Neural crest cell (in vitro differentiated cells): ENCODE results near the gene KRTAP3-2. TPM values are rescaled to one million over a fixed set of nuclear protein-coding genes. Genes with fewer than 3 reads are reported as not detected.

Experiments
- DNase-seq: peaks from one replicate; pipeline ENCODE4 v3.0.0; 2021; ENCODE audit warnings: low read depth, mixed read lengths, low spot score
- H3K27ac Mint-ChIP-seq: one replicate; pipeline ENCODE4 v1.8.0; 2021; ENCODE audit warnings: mild to moderate bottlenecking, mixed read lengths; ENCODE audit not compliant: unreplicated experiment
- H3K27me3 Mint-ChIP-seq: 2 replicates; pipeline ENCODE4 v1.8.0; 2021; ENCODE audit warnings: low read depth, mild to moderate bottlenecking, mixed read lengths
- H3K36me3 Mint-ChIP-seq: 2 replicates; pipeline ENCODE4 v1.8.0; 2021; ENCODE audit warnings: low read depth, mild to moderate bottlenecking, mixed read lengths
- H3K4me1 Mint-ChIP-seq: 2 replicates; pipeline ENCODE4 v1.8.0; 2021; ENCODE audit warnings: mixed read lengths
- H3K4me3 Mint-ChIP-seq: one replicate; pipeline ENCODE4 v1.8.0; 2021; ENCODE audit warnings: mild to moderate bottlenecking, mixed read lengths
- H3K9me3 Mint-ChIP-seq: 2 replicates; pipeline ENCODE4 v1.8.0; 2021; ENCODE audit warnings: mixed read lengths
- CTCF ChIP-seq: fragments of 200-600 bp; sonication (generic); conservative IDR thresholded peaks from 2 replicates; pipeline ENCODE4 v1.5.0; 2021; ENCODE audit warnings: antibody characterized with exemption, mild to moderate bottlenecking
- total RNA-seq: library from RNA; stranded (reverse); gene quantifications from 2 replicates; pipeline ENCODE4 v1.2.1, GENCODE V29; 2021

The KRTAP3-2 gene
- total RNA-seq, 1 donor from 2014 or later: not detected

- no peak for TF ChIP-seq CTCF
- Mint-ChIP-seq H3K27me3 (no peaks in the 10 kb centered on the region), H3K4me3 (no peak overlapping the region), H3K9me3 (no peaks in the 10 kb centered on the region), H3K4me1 (peaks cover 14% of the 10 kb centered on the region), H3K36me3 (no peaks in the 10 kb centered on the region), H3K27ac (no peak overlapping the region)
- DNase-seq: no peak
Measured at GRCh38 chr17:40953881-40954280, 45.8 kb downstream of the KRTAP3-2 start.

DNA sequence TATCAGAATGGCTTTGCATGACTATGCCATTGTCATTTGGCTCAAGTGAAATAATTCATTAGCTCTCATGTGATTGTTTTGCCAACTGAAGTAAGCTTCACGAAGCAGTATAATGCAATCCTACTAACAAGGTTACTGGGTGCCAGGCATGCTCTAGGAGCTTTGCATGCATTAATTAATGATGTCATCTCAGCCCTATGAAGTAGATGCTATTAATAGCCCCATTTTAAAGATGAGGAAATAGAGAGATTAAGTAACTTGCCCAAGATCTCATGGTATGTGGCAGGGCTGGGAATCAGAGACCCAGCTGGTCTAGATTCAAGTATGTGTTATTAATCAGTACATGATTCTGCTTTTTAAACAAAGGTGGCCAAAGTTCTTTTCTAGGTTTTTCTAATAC is 47.0 kb downstream of the KRTAP3-2 start:
- no peaks in the 10 kb centered on the region for H3K36me3 Mint-ChIP-seq
- no peak for TF ChIP-seq CTCF
- no peak for DNase-seq
- H3K9me3 Mint-ChIP-seq: no peaks in the 10 kb centered on the region
- H3K27ac Mint-ChIP-seq: no peak overlapping the region
- H3K27me3 Mint-ChIP-seq: no peaks in the 10 kb centered on the region
- H3K4me3 Mint-ChIP-seq: no peak overlapping the region
- H3K4me1 Mint-ChIP-seq: peaks cover 16% of the 10 kb centered on the region

GRCh38 chr17:40952154-40952553 is 47.6 kb downstream of the KRTAP3-2 start:
- Mint-ChIP-seq H3K27me3 (peaks cover 2% of the 10 kb centered on the region), H3K27ac (no peak overlapping the region), H3K4me3 (no peak overlapping the region), H3K9me3 (no peaks in the 10 kb centered on the region), H3K4me1 (peaks cover 16% of the 10 kb centered on the region), H3K36me3 (no peaks in the 10 kb centered on the region)
- DNase-seq: no peak
- no peak for TF ChIP-seq CTCF

DNA sequence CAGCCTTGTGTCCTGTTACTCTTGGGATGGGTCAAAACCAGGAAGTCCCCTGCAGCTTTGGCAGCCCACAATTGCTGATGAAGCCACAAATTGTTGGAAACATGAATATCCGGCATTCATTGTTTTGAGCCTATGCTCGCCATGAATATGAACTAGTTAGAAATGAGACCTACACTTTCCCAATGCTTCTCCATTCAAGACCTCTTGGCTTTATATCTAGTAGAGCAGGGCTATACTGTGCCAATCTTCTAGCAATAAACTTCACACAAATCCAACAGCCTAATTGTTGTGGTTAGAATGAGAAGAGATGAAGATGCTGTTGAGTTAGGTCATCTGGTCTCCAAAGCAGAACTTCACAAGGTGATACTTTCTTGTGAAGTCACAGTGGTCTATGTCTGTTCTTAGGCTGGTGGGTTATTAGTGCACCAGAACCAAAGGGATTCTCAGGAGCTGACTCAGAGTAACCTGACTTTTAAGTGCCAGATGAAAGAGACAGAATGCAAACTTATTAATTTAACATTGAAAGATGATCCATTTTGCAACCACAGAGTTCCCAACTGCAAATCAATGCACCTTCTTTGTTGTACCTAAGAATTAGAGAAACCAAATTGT is 48.6 kb downstream of the KRTAP3-2 start:
- DNase-seq: no peak
- no peak for TF ChIP-seq CTCF
- peaks cover 11% of the 10 kb centered on the region for H3K4me1 Mint-ChIP-seq
- no peak overlapping the region for H3K4me3 Mint-ChIP-seq
- H3K36me3 Mint-ChIP-seq: no peaks in the 10 kb centered on the region
- H3K27me3 Mint-ChIP-seq: peaks cover 2% of the 10 kb centered on the region
- H3K9me3 Mint-ChIP-seq: no peaks in the 10 kb centered on the region
- H3K27ac Mint-ChIP-seq: no peak overlapping the region

GRCh38 chr17:40950176-40950575 is 49.5 kb downstream of the KRTAP3-2 start:
- Mint-ChIP-seq H3K36me3 (no peaks in the 10 kb centered on the region), H3K4me1 (peaks cover 17% of the 10 kb centered on the region), H3K27ac (no peak overlapping the region), H3K4me3 (no peak overlapping the region), H3K27me3 (peaks cover 2% of the 10 kb centered on the region), H3K9me3 (no peaks in the 10 kb centered on the region)
- DNase-seq: no peak
- TF ChIP-seq CTCF: no peak
